GM23338 (cell line): ENCODE results near the gene CNNM1. TPM values are rescaled to one million over a fixed set of nuclear protein-coding genes. Genes with fewer than 3 reads are reported as not detected.
A peak's percentile ranks its signal among the peaks of the same experiment; 100 is the strongest.

ENCODE experiments used
- ATAC-seq: fragments of 200-7000 bp; cut with Tn5 transposase; 3 replicates; pipeline ENCODE4 v1.9.1; 2020
- DNase-seq: peaks from one replicate; pipeline ENCODE4 v3.0.0-alpha.2; 2015; ENCODE audit warnings: low spot score
- H2AFZ ChIP-seq: fragments of 200-600 bp; sonication (generic); 2 replicates; pipeline ENCODE4 v1.8.0; 2016; ENCODE audit warnings: antibody characterized with exemption, mild to moderate bottlenecking, moderate library complexity
- H3F3A ChIP-seq: fragments of 200-600 bp; sonication (generic); replicated peaks from 2 replicates; pipeline ENCODE4 v1.8.0; 2017; ENCODE audit warnings: antibody characterized with exemption, mixed run types, low read depth
- H3K27ac ChIP-seq: fragments of 200-600 bp; sonication (generic); 2 replicates; pipeline ENCODE4 v1.6.1; 2016; ENCODE audit warnings: low read depth
- H3K27me3 ChIP-seq: fragments of 200-600 bp; sonication (generic); 2 replicates; pipeline ENCODE4 v1.8.0; 2016; ENCODE audit warnings: mild to moderate bottlenecking, mixed run types, moderate library complexity; ENCODE audit not compliant: insufficient read depth
- H3K36me3 ChIP-seq: fragments of 200-600 bp; sonication (generic); 2 replicates; pipeline ENCODE4 v1.8.0; 2016; ENCODE audit warnings: mild to moderate bottlenecking; ENCODE audit not compliant: insufficient read depth
- H3K4me1 ChIP-seq: fragments of 200-600 bp; sonication (generic); 2 replicates; pipeline ENCODE4 v1.8.0; 2016; ENCODE audit warnings: mild to moderate bottlenecking, moderate library complexity; ENCODE audit not compliant: insufficient read depth
- H3K4me2 ChIP-seq: fragments of 200-600 bp; sonication (generic); 2 replicates; pipeline ENCODE4 v1.7.1; 2017; ENCODE audit warnings: mixed run types
- H3K4me3 ChIP-seq: fragments of 200-600 bp; sonication (generic); 2 replicates; pipeline ENCODE4 v1.6.1; 2016; ENCODE audit warnings: mixed run types
- H3K79me2 ChIP-seq: fragments of 200-600 bp; sonication (generic); replicated peaks from 2 replicates; pipeline ENCODE4 v1.8.0; 2017; ENCODE audit warnings: mild to moderate bottlenecking; ENCODE audit not compliant: insufficient read depth
- H3K9me2 ChIP-seq: fragments of 200-600 bp; sonication (generic); 2 replicates; pipeline ENCODE4 v1.8.0; 2017; ENCODE audit not compliant: insufficient read depth
- H4K20me1 ChIP-seq: fragments of 200-600 bp; sonication (generic); replicated peaks from 2 replicates; pipeline ENCODE4 v1.8.0; 2017; ENCODE audit warnings: mild to moderate bottlenecking; ENCODE audit not compliant: insufficient read depth
- H3K27ac Mint-ChIP-seq: 2 replicates; pipeline ENCODE4 v1.8.0; 2020; ENCODE audit warnings: inconsistent platforms, mild to moderate bottlenecking, moderate library complexity, mixed read lengths
- H3K27me3 Mint-ChIP-seq: 3 replicates; pipeline ENCODE4 v1.8.0; 2022; ENCODE audit warnings: low read depth, mild to moderate bottlenecking, moderate library complexity, mixed read lengths, inconsistent platforms; ENCODE audit not compliant: insufficient read depth, poor library complexity
- H3K36me3 Mint-ChIP-seq: 3 replicates; pipeline ENCODE4 v1.8.0; 2021; ENCODE audit warnings: low read depth, mild to moderate bottlenecking, inconsistent platforms, moderate library complexity, mixed read lengths
- H3K4me1 Mint-ChIP-seq: 3 replicates; pipeline ENCODE4 v1.8.0; 2020; ENCODE audit warnings: mild to moderate bottlenecking, inconsistent platforms, mixed read lengths
- H3K4me3 Mint-ChIP-seq: 3 replicates; pipeline ENCODE4 v1.8.0; 2021; ENCODE audit warnings: moderate library complexity, mild to moderate bottlenecking, inconsistent platforms, mixed read lengths
- H3K9me3 Mint-ChIP-seq: 3 replicates; pipeline ENCODE4 v1.8.0; 2020; ENCODE audit warnings: moderate library complexity, mild to moderate bottlenecking, inconsistent platforms, mixed read lengths
- CTCF ChIP-seq, 2 experiments: fragments of 200-600 bp in 1 of 2; sonication (generic) in 1 of 2; conservative IDR thresholded peaks; 2 replicates each; pipeline versions ENCODE4 v1.5.1 to v1.6.1; 2016 to 2017; ENCODE audit warnings: antibody characterized with exemption in 2 of 2, low read depth in 2 of 2, mild to moderate bottlenecking in 2 of 2, moderate library complexity in 1 of 2
- JUNB ChIP-seq: IDR thresholded peaks from one replicate; pipeline ENCODE4 v1.6.1; 2016; ENCODE audit warnings: antibody characterized with exemption; ENCODE audit not compliant: unreplicated experiment
- ZNF331 ChIP-seq: fragments of 250-450 bp; sonication (Bioruptor Pico); IDR thresholded peaks from 2 replicates; pipeline ENCODE4 v1.5.0; 2020; ENCODE audit warnings: low read depth, mild to moderate bottlenecking, moderate library complexity
- ZNF462 ChIP-seq: fragments of 250-450 bp; sonication (Bioruptor Pico); IDR thresholded peaks from 2 replicates; pipeline ENCODE4 v1.5.0; 2020; ENCODE audit warnings: mild to moderate bottlenecking, moderate library complexity
- polyA plus RNA-seq: library from polyadenylated mRNA; unstranded; fragments of >200 nt; fragmentation: Nextera tagmentation; extraction: Ambion mirVana; gene quantifications from 2 replicates; pipeline ENCODE4 v1.2.1, GENCODE V29; 2016
- total RNA-seq: library from RNA; depleted of rRNA; stranded (reverse); fragments of >200 nt; shearing (Covaris generic); gene quantifications from 2 replicates; pipeline ENCODE4 v1.2.3, GENCODE V29; 2014

The CNNM1 gene
- total and polyA plus RNA-seq, 2 experiments from 2014 or later = 0.52 to 0.90 TPM

- TF ChIP-seq ZNF462 (no peak), ZNF331 (CRISPR knock-in tag) (no peak)
Observed at GRCh38 chr10:99403674-99404073, 74.5 kb downstream of the CNNM1 start (continued).

GRCh38 chr10:99406149-99406548, 77.0 kb downstream of the CNNM1 start:
- peaks cover 48% of the 10 kb centered on the region for H3K36me3 Mint-ChIP-seq

More at GRCh38 chr10:99406149-99406548, 77.0 kb downstream of the CNNM1 start:
- Histone ChIP-seq H2AFZ (no peak overlapping the region), H4K20me1 (peaks cover 3% of the 10 kb centered on the region; the same call in 1 of the 2 replicates), H3K27ac (no peak overlapping the region), H3F3A (no peaks in the 10 kb centered on the region), H3K4me2 (no peak overlapping the region), H3K27me3 (no peaks in the 10 kb centered on the region), H3K9me2 (no peaks in the 10 kb centered on the region), H3K79me2 (no peaks in the 10 kb centered on the region), H3K36me3 (peaks cover 14% of the 10 kb centered on the region; the same call in 1 of the 2 replicates), H3K4me3 (no peak overlapping the region), H3K4me1 (no peaks in the 10 kb centered on the region)
- Mint-ChIP-seq H3K27me3 (no peaks in the 10 kb centered on the region), H3K4me1 (no peaks in the 10 kb centered on the region), H3K9me3 (no peaks in the 10 kb centered on the region; the same call in 2 of the 3 replicates), H3K27ac (no peak overlapping the region), H3K4me3 (no peak overlapping the region)
- no peak for DNase-seq
- no peak for TF ChIP-seq JUNB
- 0 out of 4 replicates have a peak, but pooled peaks of 1 of the 2 experiments have one; percentile 13 for TF ChIP-seq CTCF (conservative IDR thresholded peaks at IDR 0.05; ENCODE audit: low read depth in 2 of 2)
- no peak for ATAC-seq
